B cell (primary cell): Measurements from ENCODE around the gene UNC79.

Source experiments
- EZH2 ChIP-seq: IDR thresholded peaks from 2 replicates; pipeline ENCODE4 v1.6.1; 2012; ENCODE audit warnings: borderline replicate concordance, low read depth, mild to moderate bottlenecking, moderate library complexity, low read length; ENCODE audit not compliant: insufficient read depth, poor library complexity, severe bottlenecking
- TF ChIP-seq, protein P1 (sequence below): fragments of 200-600 bp; IDR thresholded peaks from one replicate; pipeline ENCODE4 v1.8.0; 2022; ENCODE audit warnings: antibody characterized with exemption, mild to moderate bottlenecking

DNA sequence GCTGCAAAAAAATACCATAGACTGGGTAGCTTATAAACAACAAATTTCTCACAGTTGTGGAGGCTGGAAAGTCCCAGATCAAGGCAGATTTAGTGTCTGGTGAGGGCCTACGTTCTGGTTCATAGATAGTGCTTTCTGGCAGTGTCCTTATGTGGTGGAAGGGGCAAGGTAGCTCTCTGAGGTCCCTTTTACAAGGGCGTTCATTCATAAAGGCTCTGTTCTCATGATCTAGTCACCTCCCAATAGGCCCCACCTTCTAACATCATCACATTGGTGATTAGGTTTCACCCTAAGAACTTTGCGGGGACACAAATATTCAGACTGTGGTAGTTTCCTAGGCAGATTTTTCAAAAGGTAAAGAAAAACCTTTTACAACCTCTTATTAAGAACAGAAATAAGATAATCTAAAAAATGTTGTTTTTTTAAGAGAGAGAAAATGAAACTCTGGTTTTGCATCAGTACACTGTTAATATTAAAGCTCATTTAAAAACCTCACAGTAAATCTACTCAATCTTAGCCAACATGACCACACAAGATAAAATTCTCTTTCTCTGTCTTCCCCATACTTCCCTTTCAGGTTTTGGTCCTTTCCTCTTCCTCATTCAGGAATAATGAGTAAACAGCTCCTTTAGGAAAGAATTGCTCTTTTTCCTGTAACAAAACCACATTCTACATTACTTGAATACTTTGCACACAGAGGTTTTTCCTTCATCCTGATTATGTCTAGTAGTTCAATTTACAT is 117.5 kb downstream of the UNC79 start:
- no peak for TF ChIP-seq EZH2
- TF ChIP-seq, protein P1, sequence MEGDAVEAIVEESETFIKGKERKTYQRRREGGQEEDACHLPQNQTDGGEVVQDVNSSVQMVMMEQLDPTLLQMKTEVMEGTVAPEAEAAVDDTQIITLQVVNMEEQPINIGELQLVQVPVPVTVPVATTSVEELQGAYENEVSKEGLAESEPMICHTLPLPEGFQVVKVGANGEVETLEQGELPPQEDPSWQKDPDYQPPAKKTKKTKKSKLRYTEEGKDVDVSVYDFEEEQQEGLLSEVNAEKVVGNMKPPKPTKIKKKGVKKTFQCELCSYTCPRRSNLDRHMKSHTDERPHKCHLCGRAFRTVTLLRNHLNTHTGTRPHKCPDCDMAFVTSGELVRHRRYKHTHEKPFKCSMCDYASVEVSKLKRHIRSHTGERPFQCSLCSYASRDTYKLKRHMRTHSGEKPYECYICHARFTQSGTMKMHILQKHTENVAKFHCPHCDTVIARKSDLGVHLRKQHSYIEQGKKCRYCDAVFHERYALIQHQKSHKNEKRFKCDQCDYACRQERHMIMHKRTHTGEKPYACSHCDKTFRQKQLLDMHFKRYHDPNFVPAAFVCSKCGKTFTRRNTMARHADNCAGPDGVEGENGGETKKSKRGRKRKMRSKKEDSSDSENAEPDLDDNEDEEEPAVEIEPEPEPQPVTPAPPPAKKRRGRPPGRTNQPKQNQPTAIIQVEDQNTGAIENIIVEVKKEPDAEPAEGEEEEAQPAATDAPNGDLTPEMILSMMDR, result no peak
